H9 (cell line): Measurements from ENCODE around the gene PLCH2. TPM values are rescaled to one million over a fixed set of nuclear protein-coding genes. Genes with fewer than 3 reads are reported as not detected.

ENCODE experiments used
- DNase-seq: peaks from one replicate; pipeline ENCODE4 v3.0.0-alpha.2; 2017
- H2AFZ ChIP-seq: one replicate; pipeline ENCODE4 v1.6.1; 2013; ENCODE audit warnings: mild to moderate bottlenecking, low read length, control low read depth, moderate library complexity
- H2AK5ac ChIP-seq: 2 replicates; pipeline ENCODE4 v1.6.1; 2013; ENCODE audit warnings: low read length, control low read depth, mixed read lengths; ENCODE audit not compliant: insufficient read length
- H2BK120ac ChIP-seq: one replicate; pipeline ENCODE4 v1.6.1; 2013; ENCODE audit warnings: low read depth, mild to moderate bottlenecking, low read length, control low read depth, inconsistent platforms; ENCODE audit not compliant: poor library complexity, severe bottlenecking
- H2BK12ac ChIP-seq: 2 replicates; pipeline ENCODE4 v1.6.1; 2013; ENCODE audit warnings: low read length, control low read depth, mixed read lengths, low read depth; ENCODE audit not compliant: insufficient read length
- H2BK15ac ChIP-seq: 2 replicates; pipeline ENCODE4 v1.6.1; 2013; ENCODE audit warnings: low read depth, low read length, control low read depth
- H2BK20ac ChIP-seq: one replicate; pipeline ENCODE4 v1.6.1; 2013; ENCODE audit warnings: low read depth, mild to moderate bottlenecking, low read length, control low read depth, inconsistent platforms; ENCODE audit not compliant: poor library complexity, severe bottlenecking
- H2BK5ac ChIP-seq: 2 replicates; pipeline ENCODE4 v1.6.1; 2013; ENCODE audit warnings: low read length, control low read depth, mixed read lengths; ENCODE audit not compliant: insufficient read length
- H3K14ac ChIP-seq: 2 replicates; pipeline ENCODE4 v1.6.1; 2013; ENCODE audit warnings: low read length, control low read depth; ENCODE audit not compliant: insufficient read depth
- H3K18ac ChIP-seq: 2 replicates; pipeline ENCODE4 v1.6.1; 2013; ENCODE audit warnings: low read depth, mild to moderate bottlenecking, mixed read lengths, low read length, control low read depth; ENCODE audit not compliant: insufficient read length
- H3K23ac ChIP-seq: 2 replicates; pipeline ENCODE4 v1.6.1; 2013; ENCODE audit warnings: low read length, control low read depth, mixed read lengths, low read depth; ENCODE audit not compliant: insufficient read length
- H3K23me2 ChIP-seq: 2 replicates; pipeline ENCODE4 v1.6.1; 2013; ENCODE audit warnings: low read depth, mild to moderate bottlenecking, mixed read lengths, low read length, control low read depth; ENCODE audit not compliant: insufficient read length, poor library complexity, severe bottlenecking
- H3K27ac ChIP-seq: 2 replicates; pipeline ENCODE4 v1.5.1; 2013; ENCODE audit warnings: low read length, control low read depth, mixed read lengths, low read depth; ENCODE audit not compliant: insufficient read length
- H3K27me3 ChIP-seq: 2 replicates; pipeline ENCODE4 v1.6.1; 2013; ENCODE audit warnings: low read length, control low read depth, inconsistent platforms; ENCODE audit not compliant: insufficient read depth
- H3K4ac ChIP-seq: 2 replicates; pipeline ENCODE4 v1.6.1; 2013; ENCODE audit warnings: low read depth, mild to moderate bottlenecking, control low read depth, inconsistent platforms, low read length, moderate library complexity
- H3K4me1 ChIP-seq: 2 replicates; pipeline ENCODE4 v1.6.1; 2013; ENCODE audit warnings: low read length, control low read depth, inconsistent platforms; ENCODE audit not compliant: insufficient read depth
- H3K4me2 ChIP-seq: 2 replicates; pipeline ENCODE4 v1.6.1; 2013; ENCODE audit warnings: low read length, control low read depth, mixed read lengths; ENCODE audit not compliant: insufficient read length, insufficient read depth
- H3K56ac ChIP-seq: 2 replicates; pipeline ENCODE4 v1.6.1; 2013; ENCODE audit warnings: low read depth, mild to moderate bottlenecking, mixed read lengths, low read length, control low read depth; ENCODE audit not compliant: insufficient read length
- H3K79me1 ChIP-seq: 2 replicates; pipeline ENCODE4 v1.6.1; 2013; ENCODE audit warnings: low read depth, mild to moderate bottlenecking, moderate library complexity, low read length, control low read depth, inconsistent platforms; ENCODE audit not compliant: insufficient read depth, poor library complexity, severe bottlenecking
- H3K79me2 ChIP-seq: 2 replicates; pipeline ENCODE4 v1.6.1; 2013; ENCODE audit warnings: low read length, control low read depth, inconsistent platforms; ENCODE audit not compliant: insufficient read depth
- H3K9ac ChIP-seq: 2 replicates; pipeline ENCODE4 v1.6.1; 2013; ENCODE audit warnings: low read length, control low read depth, mixed read lengths; ENCODE audit not compliant: insufficient read length; ENCODE audit errors: extremely low read depth
- H3K9me3 ChIP-seq: one replicate; pipeline ENCODE4 v1.6.1; 2013; ENCODE audit warnings: low read depth, low read length, inconsistent platforms; ENCODE audit not compliant: control insufficient read depth
- H3T11ph ChIP-seq: one replicate; pipeline ENCODE4 v1.6.1; 2013; ENCODE audit warnings: mild to moderate bottlenecking, low read length, control low read depth, inconsistent platforms
- H4K20me1 ChIP-seq: one replicate; pipeline ENCODE4 v1.6.1; 2013; ENCODE audit not compliant: control insufficient read depth, insufficient read length, insufficient read depth
- H4K5ac ChIP-seq: 2 replicates; pipeline ENCODE4 v1.6.1; 2013; ENCODE audit warnings: low read depth, mild to moderate bottlenecking, mixed read lengths, low read length, control low read depth; ENCODE audit not compliant: insufficient read length
- H4K8ac ChIP-seq: replicated peaks from 2 replicates; pipeline ENCODE4 v1.6.1; 2013; ENCODE audit warnings: low read length, control low read depth, mixed read lengths, low read depth; ENCODE audit not compliant: insufficient read length
- H4K91ac ChIP-seq: 2 replicates; pipeline ENCODE4 v1.6.1; 2013; ENCODE audit warnings: low read depth, mild to moderate bottlenecking, moderate library complexity, mixed read lengths, low read length, control low read depth; ENCODE audit not compliant: insufficient read length
- H3K27ac Mint-ChIP-seq, 3 experiments: 2 replicates in 2 of 3; 3 replicates in 1 of 3; pipeline ENCODE4 v1.8.0; 2020 to 2021; ENCODE audit warnings: mixed read lengths in 3 of 3, mild to moderate bottlenecking in 1 of 3, moderate library complexity in 1 of 3
- H3K27me3 Mint-ChIP-seq: 2 replicates; pipeline ENCODE4 v1.8.0; 2021; ENCODE audit warnings: low read depth, mild to moderate bottlenecking, moderate library complexity, mixed read lengths
- H3K36me3 Mint-ChIP-seq, 3 experiments: 2 replicates in 2 of 3; 3 replicates in 1 of 3; pipeline ENCODE4 v1.8.0; 2020 to 2021; ENCODE audit warnings: low read depth in 3 of 3, mixed read lengths in 3 of 3; ENCODE audit not compliant: insufficient read depth in 1 of 3
- H3K4me1 Mint-ChIP-seq, 2 experiments: 2 replicates each; pipeline ENCODE4 v1.8.0; 2020; ENCODE audit warnings: mixed read lengths in 2 of 2
- H3K4me3 Mint-ChIP-seq, 2 experiments: 2 replicates in 1 of 2; 3 replicates in 1 of 2; pipeline ENCODE4 v1.8.0; 2020 to 2021; ENCODE audit warnings: mild to moderate bottlenecking in 2 of 2, mixed read lengths in 2 of 2, moderate library complexity in 1 of 2
- H3K9me3 Mint-ChIP-seq, 2 experiments: 2 replicates in 1 of 2; 3 replicates in 1 of 2; pipeline ENCODE4 v1.8.0; 2020; ENCODE audit warnings: mild to moderate bottlenecking in 2 of 2, mixed read lengths in 2 of 2, moderate library complexity in 1 of 2
- CTCF ChIP-seq: fragments of 200-600 bp; sonication (generic); conservative IDR thresholded peaks from 3 replicates; pipeline ENCODE4 v1.8.0; 2021; ENCODE audit warnings: antibody characterized with exemption, mild to moderate bottlenecking
- WGBS: extraction: QIAGEN DNeasy Blood & Tissue Kit; methylation state at CpG from one replicate; pipeline ENCODE4 v1.1.7; 2013; ENCODE audit warnings: missing lambda C conversion rate, low lambda C conversion rate, mixed read lengths; ENCODE audit not compliant: insufficient read length; ENCODE audit errors: extremely low coverage; 5-methylcytosine and 5-hydroxymethylcytosine counted together
- total RNA-seq: library from RNA; stranded (reverse); gene quantifications from 2 replicates; pipeline ENCODE4 v1.2.1, GENCODE V29; 2021

The PLCH2 gene
- total RNA-seq, 1 experiment from 2014 or later = 0.09 TPM

GRCh38 chr1:2503554-2504224, 27.6 kb downstream of the PLCH2 start:
- Histone ChIP-seq H3K79me1 (no peaks in the 10 kb centered on the region), H3K9me3 (no peaks in the 10 kb centered on the region), H4K8ac (no peak overlapping the region), H3K4me2 (no peak overlapping the region), H2AK5ac (no peak overlapping the region), H3K14ac (no peak overlapping the region), H2BK12ac (no peak overlapping the region), H3K23ac (no peak overlapping the region), H2BK15ac (no peak overlapping the region), H3K4me1 (no peaks in the 10 kb centered on the region), H3K56ac (no peak overlapping the region), H3K23me2 (no peaks in the 10 kb centered on the region), H3K27me3 (no peaks in the 10 kb centered on the region), H3K18ac (no peak overlapping the region), H3K4ac (no peak overlapping the region), H4K91ac (no peak overlapping the region), H4K5ac (no peak overlapping the region), H2BK20ac (no peak overlapping the region), H3T11ph (no peak overlapping the region), H3K79me2 (no peaks in the 10 kb centered on the region), H3K9ac (no peak overlapping the region), H2AFZ (no peak overlapping the region), H3K27ac (no peak overlapping the region), H2BK5ac (no peak overlapping the region), H2BK120ac (no peak overlapping the region), H4K20me1 (no peaks in the 10 kb centered on the region)
- no CpG with 5 or more reads among the region's 42 CpGs for WGBS
- no peak for DNase-seq
- H3K9me3 Mint-ChIP-seq = no peaks in the 10 kb centered on the region
- H3K27me3 Mint-ChIP-seq = peaks cover 5% of the 10 kb centered on the region
- no peak overlapping the region for H3K4me3 Mint-ChIP-seq
- H3K27ac Mint-ChIP-seq = no peak overlapping the region
- TF ChIP-seq CTCF = 0 out of 3 replicates have a peak, but pooled peaks have one; percentile 23
- H3K36me3 Mint-ChIP-seq = peaks cover 2 to 7% (median 3%) of the 10 kb centered on the region in 3 experiments; a peak in 6 of 7 replicates
- H3K4me1 Mint-ChIP-seq = no peaks in the 10 kb centered on the region
